DND-41 (cell line): ENCODE data around the gene NMS.

Experiments
- ATAC-seq: fragments of 200-7000 bp; cut with Tn5 transposase; 3 replicates; pipeline ENCODE4 v1.9.1; 2021; ENCODE audit warnings: low read depth; ENCODE audit not compliant: insufficient read depth
- DNase-seq: peaks from one replicate; pipeline ENCODE4 v3.0.0-alpha.2; 2020
- H2AFZ ChIP-seq: 2 replicates; pipeline ENCODE4 v1.6.0; 2012; ENCODE audit warnings: low read depth, low read length
- H3K27ac ChIP-seq: 2 replicates; pipeline ENCODE4 v1.5.1; 2012; ENCODE audit warnings: low read length, inconsistent platforms
- H3K27me3 ChIP-seq: fragments of 200-600 bp; sonication (generic); 2 replicates; pipeline ENCODE4 v1.6.0; 2012; ENCODE audit warnings: low read length, mild to moderate bottlenecking, inconsistent platforms; ENCODE audit not compliant: insufficient read depth, poor library complexity
- H3K36me3 ChIP-seq: 2 replicates; pipeline ENCODE4 v1.5.1; 2012; ENCODE audit warnings: low read length, inconsistent platforms; ENCODE audit not compliant: insufficient read depth
- H3K4me1 ChIP-seq: 2 replicates; pipeline ENCODE4 v1.5.1; 2012; ENCODE audit warnings: mild to moderate bottlenecking, low read length; ENCODE audit not compliant: insufficient read depth
- H3K4me2 ChIP-seq: 2 replicates; pipeline ENCODE4 v1.6.0; 2012; ENCODE audit warnings: mild to moderate bottlenecking, moderate library complexity, low read length, inconsistent platforms; ENCODE audit not compliant: insufficient read depth
- H3K4me3 ChIP-seq, 2 experiments: fragments of 200-600 bp in 1 of 2; shearing (Covaris generic) in 1 of 2; 2 replicates each; pipeline ENCODE4 v1.5.1; 2012 to 2016; ENCODE audit warnings: inconsistent platforms in 2 of 2, low read length in 2 of 2, mild to moderate bottlenecking in 2 of 2, low read depth in 1 of 2, moderate library complexity in 1 of 2
- H3K79me2 ChIP-seq: 2 replicates; pipeline ENCODE4 v1.6.0; 2012; ENCODE audit warnings: low read length, inconsistent platforms; ENCODE audit not compliant: insufficient read depth
- H3K9ac ChIP-seq: 2 replicates; pipeline ENCODE4 v1.6.0; 2012; ENCODE audit warnings: low read depth, mild to moderate bottlenecking, inconsistent platforms, low read length, moderate library complexity
- H3K9me3 ChIP-seq: 2 replicates; pipeline ENCODE4 v1.5.1; 2012; ENCODE audit warnings: low read length, moderate library complexity, mild to moderate bottlenecking, inconsistent platforms; ENCODE audit not compliant: insufficient read depth, severe bottlenecking
- H4K20me1 ChIP-seq: 2 replicates; pipeline ENCODE4 v1.6.0; 2012; ENCODE audit warnings: low read length; ENCODE audit not compliant: insufficient read depth
- EZH2 ChIP-seq: IDR thresholded peaks from 3 replicates; pipeline ENCODE4 v1.6.1; 2012; ENCODE audit warnings: borderline replicate concordance, low read depth, mild to moderate bottlenecking, moderate library complexity, low read length, inconsistent platforms; ENCODE audit not compliant: severe bottlenecking
- TF ChIP-seq, protein P1 (sequence below): IDR thresholded peaks from 2 replicates; pipeline ENCODE4 v1.5.1; 2012; ENCODE audit warnings: borderline replicate concordance, low read length, moderate library complexity, mild to moderate bottlenecking; ENCODE audit not compliant: poor library complexity, severe bottlenecking; ENCODE audit errors: extremely low read depth

Gene NMS

DNA sequence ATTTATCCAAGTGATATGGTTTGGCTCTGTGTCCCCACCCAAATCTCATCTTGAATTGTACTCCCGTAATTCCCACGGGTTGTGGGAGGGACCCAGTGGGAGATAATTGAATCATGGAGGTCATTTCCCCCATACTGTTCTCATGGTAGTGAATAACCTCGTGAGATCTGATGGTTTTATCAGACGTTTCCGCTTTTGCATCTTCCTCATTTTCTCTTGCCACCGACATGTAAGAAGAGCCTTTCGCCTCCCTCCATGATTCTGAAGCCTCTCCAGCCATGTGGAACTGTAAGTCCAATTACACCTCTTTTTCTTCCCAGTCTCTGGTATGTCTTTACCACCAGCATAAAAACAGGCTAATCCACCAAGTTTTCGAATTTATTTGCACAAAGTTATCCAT, 32.5 kb upstream of the NMS start:
- DNase-seq: no peak
- no peak overlapping the region for H3K4me3 ChIP-seq
- no peak overlapping the region for H3K9ac ChIP-seq
- H3K9me3 ChIP-seq: no peaks in the 10 kb centered on the region
- no peak overlapping the region for H2AFZ ChIP-seq
- no peak overlapping the region for H3K27ac ChIP-seq
- H3K79me2 ChIP-seq: no peaks in the 10 kb centered on the region
- H3K27me3 ChIP-seq: no peaks in the 10 kb centered on the region
- no peaks in the 10 kb centered on the region for H4K20me1 ChIP-seq
- H3K4me2 ChIP-seq: no peak overlapping the region
- no peak for TF ChIP-seq EZH2
- TF ChIP-seq, protein P1, sequence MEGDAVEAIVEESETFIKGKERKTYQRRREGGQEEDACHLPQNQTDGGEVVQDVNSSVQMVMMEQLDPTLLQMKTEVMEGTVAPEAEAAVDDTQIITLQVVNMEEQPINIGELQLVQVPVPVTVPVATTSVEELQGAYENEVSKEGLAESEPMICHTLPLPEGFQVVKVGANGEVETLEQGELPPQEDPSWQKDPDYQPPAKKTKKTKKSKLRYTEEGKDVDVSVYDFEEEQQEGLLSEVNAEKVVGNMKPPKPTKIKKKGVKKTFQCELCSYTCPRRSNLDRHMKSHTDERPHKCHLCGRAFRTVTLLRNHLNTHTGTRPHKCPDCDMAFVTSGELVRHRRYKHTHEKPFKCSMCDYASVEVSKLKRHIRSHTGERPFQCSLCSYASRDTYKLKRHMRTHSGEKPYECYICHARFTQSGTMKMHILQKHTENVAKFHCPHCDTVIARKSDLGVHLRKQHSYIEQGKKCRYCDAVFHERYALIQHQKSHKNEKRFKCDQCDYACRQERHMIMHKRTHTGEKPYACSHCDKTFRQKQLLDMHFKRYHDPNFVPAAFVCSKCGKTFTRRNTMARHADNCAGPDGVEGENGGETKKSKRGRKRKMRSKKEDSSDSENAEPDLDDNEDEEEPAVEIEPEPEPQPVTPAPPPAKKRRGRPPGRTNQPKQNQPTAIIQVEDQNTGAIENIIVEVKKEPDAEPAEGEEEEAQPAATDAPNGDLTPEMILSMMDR: no peak
- H3K36me3 ChIP-seq: no peaks in the 10 kb centered on the region
- no peaks in the 10 kb centered on the region for H3K4me1 ChIP-seq
- ATAC-seq: no peak

DNA sequence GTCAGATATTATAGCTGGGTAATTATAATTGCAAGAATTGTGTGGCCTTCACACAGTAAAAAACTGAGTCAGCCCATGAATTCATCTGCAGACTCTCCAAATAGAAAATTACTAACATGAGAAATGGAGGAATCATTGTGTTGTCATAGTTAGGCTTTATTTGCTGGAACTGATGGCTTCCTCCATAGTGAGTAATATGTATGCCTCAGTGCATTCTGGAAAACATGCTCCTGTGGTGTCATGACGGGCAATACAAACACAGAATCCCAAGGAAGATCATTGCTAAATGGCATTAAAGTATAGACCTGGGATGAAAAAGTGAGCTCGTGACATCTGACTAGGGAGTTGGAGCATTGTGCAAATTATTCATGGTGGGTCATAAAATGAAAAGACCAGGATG, 23.6 kb upstream of the NMS start:
- Histone ChIP-seq H3K4me2 (no peak overlapping the region), H4K20me1 (no peaks in the 10 kb centered on the region), H2AFZ (no peak overlapping the region), H3K27ac (no peak overlapping the region), H3K4me3 (no peak overlapping the region), H3K27me3 (peaks cover 3% of the 10 kb centered on the region), H3K9me3 (peaks cover 2% of the 10 kb centered on the region), H3K9ac (no peak overlapping the region), H3K79me2 (no peaks in the 10 kb centered on the region), H3K36me3 (no peaks in the 10 kb centered on the region), H3K4me1 (no peaks in the 10 kb centered on the region)
- DNase-seq: no peak
- ATAC-seq: no peak
- TF ChIP-seq EZH2: no peak
- TF ChIP-seq, protein P1: no peak

DNA sequence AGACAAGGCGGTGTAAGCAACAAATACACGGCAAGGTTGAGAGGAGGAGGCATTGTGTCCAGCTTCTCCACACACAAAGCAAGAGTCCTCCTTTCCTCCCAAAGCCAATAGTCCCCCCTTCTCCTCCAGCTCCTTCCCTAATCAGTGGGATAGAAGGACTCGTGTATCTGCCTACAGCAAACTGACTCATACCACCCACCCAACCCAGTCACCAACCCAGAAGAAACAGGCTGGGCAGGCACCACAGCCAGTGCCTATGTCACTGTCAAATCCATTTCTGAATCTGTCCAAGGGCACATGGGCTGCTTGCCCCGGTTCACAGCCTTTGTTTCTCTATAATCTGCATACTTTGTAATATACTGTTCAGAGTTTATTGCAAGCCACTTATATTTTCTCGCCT, 19.2 kb upstream of the NMS start:
- H3K4me2 ChIP-seq: no peak overlapping the region
- no peak overlapping the region for H3K4me3 ChIP-seq
- H3K79me2 ChIP-seq: no peaks in the 10 kb centered on the region

More for the DNA sequence above, 19.2 kb upstream of the NMS start:
- peaks cover 3% of the 10 kb centered on the region for H3K27me3 ChIP-seq
- no peak for TF ChIP-seq EZH2
- TF ChIP-seq, protein P1: no peak
- no peaks in the 10 kb centered on the region for H3K4me1 ChIP-seq
- H3K36me3 ChIP-seq: no peaks in the 10 kb centered on the region
- H3K9ac ChIP-seq: no peak overlapping the region
- ATAC-seq (no peak), DNase-seq (no peak)
- H4K20me1 ChIP-seq: no peaks in the 10 kb centered on the region
- H3K9me3 ChIP-seq: peaks cover 10% of the 10 kb centered on the region
- no peak overlapping the region for H3K27ac ChIP-seq
- no peak overlapping the region for H2AFZ ChIP-seq
